K562 (cell line): ENCODE data around the gene ARSK. TPM values are rescaled to one million over a fixed set of nuclear protein-coding genes. Genes with fewer than 3 reads are reported as not detected.
A peak's percentile ranks its signal among the peaks of the same experiment; 100 is the strongest.

Experiments used
- BRD4 ChIP-seq: fragments of 200-600 bp; sonication (generic); IDR thresholded peaks from 2 replicates; pipeline ENCODE4 v1.6.1; 2017; ENCODE audit warnings: inconsistent platforms
- BRD9 ChIP-seq: fragments of 450-650 bp; IDR thresholded peaks from 2 replicates; pipeline ENCODE4 v1.6.1; 2018; ENCODE audit warnings: low read depth; ENCODE audit not compliant: partially characterized antibody
- CC2D1A ChIP-seq: fragments of 450-650 bp; IDR thresholded peaks from 2 replicates; pipeline ENCODE4 v1.6.1; 2017; ENCODE audit warnings: mild to moderate bottlenecking
- CEBPZ ChIP-seq: fragments of 150-350 bp; IDR thresholded peaks from 2 replicates; pipeline ENCODE4 v1.6.1; 2014; ENCODE audit warnings: low read depth, mild to moderate bottlenecking, low read length, borderline replicate concordance
- CHCHD3 ChIP-seq: fragments of 250-450 bp; sonication (Bioruptor Pico); IDR thresholded peaks from 2 replicates; pipeline ENCODE4 v2.1.2; 2022; ENCODE audit warnings: mild to moderate bottlenecking
- CTCF ChIP-seq, 3 experiments: IDR thresholded peaks in 2 of 3; conservative IDR thresholded peaks in 1 of 3; 2 replicates each; pipeline ENCODE4 v1.5.1; 2011 to 2012; ENCODE audit warnings: low read length in 3 of 3, mild to moderate bottlenecking in 3 of 3, control low read depth in 2 of 3, improper control_type of control experiment in 1 of 3, inconsistent platforms in 1 of 3, low read depth in 1 of 3, mixed read lengths in 1 of 3, moderate library complexity in 1 of 3; ENCODE audit not compliant: insufficient read depth in 2 of 3
- ELF2 ChIP-seq: fragments of 250-450 bp; sonication (Bioruptor Pico); IDR thresholded peaks from 2 replicates; pipeline ENCODE4 v1.5.0; 2021; ENCODE audit warnings: mild to moderate bottlenecking
- FOXK2 ChIP-seq, 2 experiments: fragments of 450-650 bp; IDR thresholded peaks in 1 of 2; conservative IDR thresholded peaks in 1 of 2; 2 replicates each; pipeline ENCODE4 v1.6.1; 2016; ENCODE audit warnings: low read depth in 2 of 2, mild to moderate bottlenecking in 1 of 2
- GATAD2A ChIP-seq: fragments of 450-650 bp; IDR thresholded peaks from 2 replicates; pipeline ENCODE4 v1.6.1; 2017
- HMG20A ChIP-seq: fragments of 450-650 bp; formaldehyde crosslinking; conservative IDR thresholded peaks from 2 replicates; pipeline ENCODE4 v1.4.0; 2020; ENCODE audit warnings: mild to moderate bottlenecking, mixed read lengths
- KLF1 ChIP-seq: fragments of 450-650 bp; IDR thresholded peaks from 2 replicates; pipeline ENCODE4 v1.6.1; 2016; ENCODE audit warnings: missing genetic modification characterization, missing compliant biosample characterization
- MBD2 ChIP-seq: sonication (generic); IDR thresholded peaks from 2 replicates; pipeline ENCODE4 v1.6.1; 2016; ENCODE audit warnings: low read depth, borderline replicate concordance
- PHB2 ChIP-seq: fragments of 450-650 bp; IDR thresholded peaks from 2 replicates; pipeline ENCODE4 v1.6.1; 2017; ENCODE audit warnings: low read depth
- POLR2AphosphoS2 ChIP-seq: IDR thresholded peaks from 2 replicates; pipeline ENCODE4 v1.6.1; 2012; ENCODE audit warnings: low read length, improper control_type of control experiment
- RBM34 ChIP-seq: fragments of 200-400 bp; formaldehyde crosslinking; IDR thresholded peaks from 2 replicates; pipeline ENCODE4 v1.6.1; 2018; ENCODE audit warnings: low read length, borderline replicate concordance; ENCODE audit not compliant: insufficient read depth
- SIN3B ChIP-seq: fragments of 450-650 bp; IDR thresholded peaks from 2 replicates; pipeline ENCODE4 v1.6.1; 2017; ENCODE audit warnings: low read depth, mild to moderate bottlenecking, moderate library complexity
- SRSF3 ChIP-seq: fragments of 200-400 bp; formaldehyde crosslinking; IDR thresholded peaks from 2 replicates; pipeline ENCODE4 v1.6.1; 2016; ENCODE audit warnings: mild to moderate bottlenecking, low read length, moderate library complexity; ENCODE audit not compliant: insufficient read depth
- SRSF7 ChIP-seq: fragments of 200-400 bp; formaldehyde crosslinking; optimal IDR thresholded peaks from 2 replicates; pipeline ENCODE3; 2017; ENCODE audit warnings: mild to moderate bottlenecking, low read depth, low read length
- TAL1 ChIP-seq: fragments of 450-650 bp; IDR thresholded peaks from 2 replicates; pipeline ENCODE4 v1.6.1; 2016; ENCODE audit warnings: mild to moderate bottlenecking
- ZBED1 ChIP-seq: IDR thresholded peaks from 2 replicates; pipeline ENCODE4 v1.6.1; 2014
- ZBTB34 ChIP-seq: fragments of 250-450 bp; sonication (Bioruptor Pico); IDR thresholded peaks from 2 replicates; pipeline ENCODE4 v1.8.0; 2021; ENCODE audit warnings: mild to moderate bottlenecking, moderate library complexity
- ZFP30 ChIP-seq: fragments of 250-450 bp; sonication (Bioruptor Pico); IDR thresholded peaks from 2 replicates; pipeline ENCODE4 v1.8.0; 2022; ENCODE audit warnings: moderate library complexity, mild to moderate bottlenecking, inconsistent platforms, borderline replicate concordance
- ZNF134 ChIP-seq: fragments of 250-450 bp; sonication (Bioruptor Pico); conservative IDR thresholded peaks from 2 replicates; pipeline ENCODE4 v1.4.0; 2020
- polyA plus RNA-seq, 8 experiments: library from polyadenylated mRNA; depleted of rRNA in 4 of 8; stranded (reverse) in 5 of 8; unstranded in 3 of 8; fragments of >200 nt; fragmentation: Nextera tagmentation in 2 of 8; fragmentation: Illumina TruSeq in 1 of 8; extraction: Ambion mirVana in 2 of 8; extraction: Trizol in 1 of 8; gene quantifications; 2 replicates each; pipeline versions ENCODE4 v1.2.1 to v1.2.3, GENCODE V29; 2011 to 2014; ENCODE audit warnings: inconsistent platforms in 1 of 8, missing spikeins in 1 of 8
- total RNA-seq, 7 experiments: library from RNA; depleted of rRNA in 6 of 7; stranded (reverse); fragments of >200 nt in 6 of 7; fragmentation: Illumina TruSeq in 2 of 7; extraction: Trizol in 2 of 7; gene quantifications; 2 replicates each; pipeline versions ENCODE4 v1.2.1 to v1.2.3, GENCODE V29; 2011 to 2021; ENCODE audit warnings: low replicate concordance in 1 of 7

ARSK gene
- total and polyA plus RNA-seq, 9 of the 15 experiments (the other 6 are each of a cell fraction or from before 2014, with no cell fraction given), result 2.7 to 9.4 (median 7.1) TPM

- no peak for TF ChIP-seq SRSF7
- TF ChIP-seq CHCHD3 (CRISPR knock-in tag), result no peak
- no peak for TF ChIP-seq FOXK2 (conservative IDR thresholded peaks at IDR 0.05 in 1 of 2, IDR thresholded peaks at IDR 0.05 in 1 of 2; ENCODE audit: low read depth in 2 of 2)
- no peak for TF ChIP-seq ZFP30 (CRISPR knock-in tag)
- no peak for TF ChIP-seq SIN3B
- no peak for TF ChIP-seq RBM34
- no peak for TF ChIP-seq PHB2
- TF ChIP-seq BRD9, result no peak
- TF ChIP-seq CC2D1A, result no peak
- TF ChIP-seq ZNF134 (CRISPR knock-in tag), result no peak
- TF ChIP-seq GATAD2A, result no peak
- no peak for TF ChIP-seq ZBED1
- TF ChIP-seq MBD2, result no peak
- no peak for TF ChIP-seq CTCF (IDR thresholded peaks at IDR 0.05 in 2 of 3, conservative IDR thresholded peaks at IDR 0.05 in 1 of 3; ENCODE audit: insufficient read depth in 2 of 3, low read depth in 1 of 3, low read length in 3 of 3)
- TF ChIP-seq CEBPZ, result no peak
- TF ChIP-seq ELF2 (CRISPR knock-in tag), result no peak
- no peak for TF ChIP-seq POLR2AphosphoS2
- TF ChIP-seq BRD4, result no peak
- no peak for TF ChIP-seq KLF1 (tag)
- no peak for TF ChIP-seq HMG20A (CRISPR knock-in tag)
- no peak for TF ChIP-seq SRSF3
- TF ChIP-seq TAL1, result peak; percentile 42
- TF ChIP-seq ZBTB34 (CRISPR knock-in tag), result no peak
These were observed 76.5 kb downstream of the ARSK start (continued) for GRCh38 chr5:95631255-95631958.
